WERI-Rb-1 (cell line): ENCODE measurements around the gene NLRP11.

ENCODE experiments used
- DNase-seq: peaks from one replicate; pipeline ENCODE4 v3.0.0-alpha.2; 2020
- H3K27ac ChIP-seq: fragments of 250-450 bp; sonication (Bioruptor Pico); 2 replicates; pipeline ENCODE4 v1.5.1; 2020; ENCODE audit warnings: mild to moderate bottlenecking, moderate library complexity
- H3K27me3 ChIP-seq: fragments of 250-450 bp; sonication (Bioruptor Pico); 2 replicates; pipeline ENCODE4 v1.5.1; 2021; ENCODE audit warnings: mild to moderate bottlenecking, low read depth, moderate library complexity; ENCODE audit not compliant: insufficient read depth, severe bottlenecking
- H3K36me3 ChIP-seq: fragments of 250-450 bp; sonication (Bioruptor Pico); 2 replicates; pipeline ENCODE4 v1.5.1; 2020; ENCODE audit warnings: mild to moderate bottlenecking, moderate library complexity
- H3K4me3 ChIP-seq: 2 replicates; pipeline ENCODE4 v1.5.1; 2011; ENCODE audit warnings: low read depth, mild to moderate bottlenecking, control low read depth, low read length
- H3K9me3 ChIP-seq: fragments of 250-450 bp; sonication (Bioruptor Pico); 2 replicates; pipeline ENCODE4 v1.5.1; 2021; ENCODE audit warnings: mild to moderate bottlenecking, moderate library complexity; ENCODE audit not compliant: severe bottlenecking
- TF ChIP-seq, protein P1 (sequence below): IDR thresholded peaks from 2 replicates; pipeline ENCODE4 v1.5.1; 2011; ENCODE audit warnings: low read depth, mild to moderate bottlenecking, control low read depth, inconsistent platforms, low read length

Gene NLRP11

GRCh38 chr19:55836340-55836739 is 4.5 kb upstream of the NLRP11 start, which contains the start of gene NLRP4:
TSS of gene NLRP4 (plus strand) at chr19:55836540. CDS start at chr19:55852081, 15,541 bp downstream.
- Histone ChIP-seq H3K4me3 (no peak within 1 kb of the TSS), H3K27ac (no peak within 1 kb of the TSS), H3K27me3 (peaks cover 81% of the 10 kb centered on the region), H3K9me3 (peaks cover 3% of the 10 kb centered on the region), H3K36me3 (no peaks in the 10 kb centered on the region)
- TF ChIP-seq, protein P1, sequence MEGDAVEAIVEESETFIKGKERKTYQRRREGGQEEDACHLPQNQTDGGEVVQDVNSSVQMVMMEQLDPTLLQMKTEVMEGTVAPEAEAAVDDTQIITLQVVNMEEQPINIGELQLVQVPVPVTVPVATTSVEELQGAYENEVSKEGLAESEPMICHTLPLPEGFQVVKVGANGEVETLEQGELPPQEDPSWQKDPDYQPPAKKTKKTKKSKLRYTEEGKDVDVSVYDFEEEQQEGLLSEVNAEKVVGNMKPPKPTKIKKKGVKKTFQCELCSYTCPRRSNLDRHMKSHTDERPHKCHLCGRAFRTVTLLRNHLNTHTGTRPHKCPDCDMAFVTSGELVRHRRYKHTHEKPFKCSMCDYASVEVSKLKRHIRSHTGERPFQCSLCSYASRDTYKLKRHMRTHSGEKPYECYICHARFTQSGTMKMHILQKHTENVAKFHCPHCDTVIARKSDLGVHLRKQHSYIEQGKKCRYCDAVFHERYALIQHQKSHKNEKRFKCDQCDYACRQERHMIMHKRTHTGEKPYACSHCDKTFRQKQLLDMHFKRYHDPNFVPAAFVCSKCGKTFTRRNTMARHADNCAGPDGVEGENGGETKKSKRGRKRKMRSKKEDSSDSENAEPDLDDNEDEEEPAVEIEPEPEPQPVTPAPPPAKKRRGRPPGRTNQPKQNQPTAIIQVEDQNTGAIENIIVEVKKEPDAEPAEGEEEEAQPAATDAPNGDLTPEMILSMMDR, result no peak
- no peak for DNase-seq

DNA sequence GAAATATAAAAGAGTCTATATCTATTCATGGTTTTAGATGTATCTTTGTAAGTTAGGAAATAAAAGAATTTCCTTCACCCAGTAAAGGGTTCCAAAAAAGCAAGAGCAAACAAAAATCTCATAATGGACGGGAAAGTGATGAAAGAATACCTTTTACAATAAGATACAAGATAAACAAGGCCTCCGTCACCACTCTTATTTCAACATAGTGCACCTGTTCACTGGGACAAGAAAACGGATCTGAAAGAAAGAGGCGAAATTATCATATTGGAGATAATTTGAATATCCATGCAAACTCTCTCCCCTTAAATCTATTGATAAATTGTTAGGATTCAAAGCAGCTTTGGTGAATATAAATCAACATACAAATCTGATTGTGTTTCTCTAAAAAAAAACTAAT is 877 bp upstream of the NLRP11 start:
- no peak overlapping the region for H3K4me3 ChIP-seq
- H3K27ac ChIP-seq, result no peak overlapping the region
- DNase-seq, result no peak
- H3K9me3 ChIP-seq, result peaks cover 3% of the 10 kb centered on the region
- H3K36me3 ChIP-seq, result no peaks in the 10 kb centered on the region
- TF ChIP-seq, protein P1, result no peak
- H3K27me3 ChIP-seq, result peaks cover 70% of the 10 kb centered on the region

- no peak overlapping the region for H3K4me3 ChIP-seq
- no peak for DNase-seq
- TF ChIP-seq, protein P1, result no peak
- no peak overlapping the region for H3K27ac ChIP-seq
- H3K27me3 ChIP-seq, result peaks cover 51% of the 10 kb centered on the region
- H3K9me3 ChIP-seq, result no peaks in the 10 kb centered on the region
- no peaks in the 10 kb centered on the region for H3K36me3 ChIP-seq
Measured at GRCh38 chr19:55830656-55831055, 1.1 kb downstream of the NLRP11 start.

- H3K27me3 ChIP-seq, result peaks cover 48% of the 10 kb centered on the region
- H3K4me3 ChIP-seq, result no peak overlapping the region
- H3K9me3 ChIP-seq, result no peaks in the 10 kb centered on the region
- H3K27ac ChIP-seq, result no peak overlapping the region
- DNase-seq, result no peak
- TF ChIP-seq, protein P1, result no peak
- no peaks in the 10 kb centered on the region for H3K36me3 ChIP-seq
Measured at GRCh38 chr19:55820037-55820436, 11.8 kb downstream of the NLRP11 start.

- Histone ChIP-seq H3K27ac (no peak overlapping the region), H3K27me3 (peaks cover 68% of the 10 kb centered on the region), H3K9me3 (peaks cover 10% of the 10 kb centered on the region), H3K4me3 (no peak overlapping the region), H3K36me3 (no peaks in the 10 kb centered on the region)
- DNase-seq, result no peak
- TF ChIP-seq, protein P1, result no peak
Measured at GRCh38 chr19:55813906-55814305, 17.9 kb downstream of the NLRP11 start.

GRCh38 chr19:55812449-55812848 is 19.4 kb downstream of the NLRP11 start:
- no peak overlapping the region for H3K27ac ChIP-seq
- no peak overlapping the region for H3K4me3 ChIP-seq
- no peak for DNase-seq
- TF ChIP-seq, protein P1, result no peak
- peaks cover 65% of the 10 kb centered on the region for H3K27me3 ChIP-seq
- peaks cover 20% of the 10 kb centered on the region for H3K9me3 ChIP-seq
- H3K36me3 ChIP-seq, result no peaks in the 10 kb centered on the region
